K562 (cell line): ENCODE measurements around the gene ZNF514. TPM values are rescaled to one million over a fixed set of nuclear protein-coding genes. Genes with fewer than 3 reads are reported as not detected.

Experiments
- ATAC-seq: fragments of 200-7000 bp; cut with Tn5 transposase; 3 replicates; pipeline ENCODE4 v1.9.1; 2020; ENCODE audit warnings: moderate library complexity
- BruUV-seq: library from RNA; stranded (reverse); fragments of 400-500 nt; replicated peaks from 2 replicates; lab custom pipeline; 2021; lab: Mats Ljungman, UMichigan
- CTCF ChIA-PET: fragments of 300-600 bp; formaldehyde crosslinking; extraction: SDS; loops from one replicate; lab custom pipeline; 2021; ENCODE audit warnings: low intra/inter-chr PET ratio; lab: Yijun Ruan, JAX
- POLR2A ChIA-PET: fragments of 300-600, 350-650 bp; sonication (Branson Sonifier 250); formaldehyde crosslinking; extraction: SDS; loops from one replicate; lab custom pipeline; 2021; ENCODE audit warnings: antibody characterized with exemption, inconsistent platforms; lab: Yijun Ruan, JAX
- DNase-seq, 4 experiments: peaks; one replicate each; pipeline versions ENCODE4 v3.0.0 to v3.0.0-alpha.2; 2011 to 2018; ENCODE audit warnings: low spot score in 3 of 4, mixed read lengths in 3 of 4; ENCODE audit errors: extremely low read depth in 1 of 4
- FAIRE-seq: peaks from 2 replicates; lab custom pipeline; 2011; peaks lifted over from hg19 to GRCh38; lab: Jason Lieb, UNC
- H2AFZ ChIP-seq: 2 replicates; pipeline ENCODE4 v1.6.0; 2011; ENCODE audit warnings: low read depth, low read length, control low read depth, inconsistent platforms
- H3K27ac ChIP-seq: fragments of 200-600 bp; 3 replicates; pipeline ENCODE4 v1.8.0; 2011; ENCODE audit warnings: low read depth, mild to moderate bottlenecking, control low read depth, inconsistent platforms, low read length, moderate library complexity, mixed read lengths; ENCODE audit errors: extremely low read depth
- H3K27me3 ChIP-seq, 2 experiments: fragments of 300-600 bp in 1 of 2; 2 replicates in 1 of 2; 3 replicates in 1 of 2; pipeline versions ENCODE4 v1.6.0 to v1.8.0; 2011; ENCODE audit warnings: inconsistent platforms in 2 of 2, low read length in 2 of 2, mild to moderate bottlenecking in 1 of 2, mixed read lengths in 1 of 2, moderate library complexity in 1 of 2; ENCODE audit not compliant: control insufficient read depth in 2 of 2, insufficient read depth in 2 of 2
- H3K36me3 ChIP-seq: fragments of 300-600 bp; 3 replicates; pipeline ENCODE4 v1.8.0; 2011; ENCODE audit warnings: mild to moderate bottlenecking, low read length, inconsistent platforms; ENCODE audit not compliant: control insufficient read depth, insufficient read depth
- H3K4me1 ChIP-seq, 2 experiments: fragments of 200-600 bp in 1 of 2; replicated peaks in 1 of 2; 2 replicates in 1 of 2; 3 replicates in 1 of 2; pipeline versions ENCODE4 v1.5.1 to v1.8.0; 2011; ENCODE audit warnings: inconsistent platforms in 2 of 2, low read length in 2 of 2, mild to moderate bottlenecking in 1 of 2, mixed read lengths in 1 of 2, moderate library complexity in 1 of 2; ENCODE audit not compliant: control insufficient read depth in 2 of 2, insufficient read depth in 2 of 2
- H3K4me2 ChIP-seq: 2 replicates; pipeline ENCODE4 v1.6.1; 2011; ENCODE audit warnings: low read length, control low read depth, inconsistent platforms, mixed read lengths; ENCODE audit not compliant: insufficient read depth
- H3K4me3 ChIP-seq: fragments of 200-600 bp; sonication (generic), shearing (Covaris generic); 2 replicates; pipeline ENCODE4 v1.5.1; 2016; ENCODE audit warnings: control low read depth, inconsistent platforms
- H3K79me2 ChIP-seq: fragments of 200-600 bp; 3 replicates; pipeline ENCODE4 v1.8.0; 2011; ENCODE audit warnings: low read length, inconsistent platforms; ENCODE audit not compliant: control insufficient read depth, insufficient read depth
- H3K9ac ChIP-seq, 2 experiments: 2 replicates each; pipeline versions ENCODE4 v1.6.0 to v1.6.1; 2011; ENCODE audit warnings: low read depth in 2 of 2, low read length in 2 of 2, control low read depth in 1 of 2, inconsistent platforms in 1 of 2, mild to moderate bottlenecking in 1 of 2, mixed read lengths in 1 of 2; ENCODE audit not compliant: insufficient read depth in 1 of 2
- H3K9me1 ChIP-seq: one replicate; pipeline ENCODE4 v1.6.0; 2011; ENCODE audit warnings: inconsistent platforms, mild to moderate bottlenecking, low read length, moderate library complexity; ENCODE audit not compliant: control insufficient read depth, insufficient read depth
- H3K9me3 ChIP-seq: replicated peaks from 2 replicates; pipeline ENCODE4 v1.5.1; 2011; ENCODE audit warnings: low read depth, low read length, inconsistent platforms; ENCODE audit not compliant: control insufficient read depth, insufficient read depth
- H4K20me1 ChIP-seq: replicated peaks from 2 replicates; pipeline ENCODE4 v1.6.1; 2011; ENCODE audit warnings: low read length, inconsistent platforms, mixed read lengths; ENCODE audit not compliant: control insufficient read depth, insufficient read depth
- CEBPB ChIP-seq: fragments of 450-650 bp; IDR thresholded peaks from 2 replicates; pipeline ENCODE4 v1.6.1; 2016; ENCODE audit warnings: missing genetic modification characterization, missing compliant biosample characterization
- CEBPG ChIP-seq, 3 experiments: fragments of 200-800 bp in 1 of 3; sonication (Bioruptor generic) in 1 of 3; sonication (generic) in 1 of 3; formaldehyde crosslinking in 1 of 3; IDR thresholded peaks in 2 of 3; conservative IDR thresholded peaks in 1 of 3; 2 replicates each; pipeline versions ENCODE4 v1.6.1 to v1.8.0; 2016 to 2022; ENCODE audit warnings: missing compliant biosample characterization in 2 of 3, missing genetic modification characterization in 2 of 3, mild to moderate bottlenecking in 1 of 3, missing genetic modification reagents in 1 of 3
- HLTF ChIP-seq: fragments of 450-650 bp; IDR thresholded peaks from 2 replicates; pipeline ENCODE4 v1.6.1; 2016
- LARP7 ChIP-seq: fragments of 450-650 bp; IDR thresholded peaks from 2 replicates; pipeline ENCODE4 v1.6.1; 2016
- MAZ ChIP-seq, 2 experiments: fragments of 450-650 bp in 1 of 2; sonication (generic) in 1 of 2; formaldehyde crosslinking; IDR thresholded peaks in 1 of 2; conservative IDR thresholded peaks in 1 of 2; 2 replicates each; pipeline versions ENCODE4 v1.4.0 to v1.5.0; 2020; ENCODE audit warnings: mild to moderate bottlenecking in 1 of 2, missing genetic modification reagents in 1 of 2
- NONO ChIP-seq, 2 experiments: fragments of 200-400 bp in 1 of 2; fragments of 450-650 bp in 1 of 2; formaldehyde crosslinking in 1 of 2; IDR thresholded peaks; 2 replicates each; pipeline ENCODE4 v1.6.1; 2017; ENCODE audit warnings: low read depth in 2 of 2, mild to moderate bottlenecking in 2 of 2, moderate library complexity in 2 of 2, low read length in 1 of 2
- PHTF2 ChIP-seq: fragments of 250-450 bp; sonication (Bioruptor Pico); IDR thresholded peaks from 2 replicates; pipeline ENCODE4 v1.5.0; 2021; ENCODE audit warnings: mild to moderate bottlenecking
- TSC22D4 ChIP-seq: fragments of 450-650 bp; IDR thresholded peaks from 2 replicates; pipeline ENCODE4 v1.6.1; 2016; ENCODE audit warnings: missing genetic modification characterization, missing biosample characterization, control low read depth
- TSHZ1 ChIP-seq: fragments of 250-450 bp; sonication (Bioruptor Pico); IDR thresholded peaks from 2 replicates; pipeline ENCODE4 v1.4.0; 2020; ENCODE audit warnings: mild to moderate bottlenecking, moderate library complexity
- ZFPM2 ChIP-seq: fragments of 250-450 bp; sonication (Bioruptor Pico); IDR thresholded peaks from 2 replicates; pipeline ENCODE4 v1.5.1; 2022; ENCODE audit warnings: mild to moderate bottlenecking
- ZNF174 ChIP-seq: fragments of 250-450 bp; sonication (Bioruptor Pico); IDR thresholded peaks from 2 replicates; pipeline ENCODE4 v1.4.0; 2020; ENCODE audit warnings: mild to moderate bottlenecking
- ZNF324 ChIP-seq: fragments of 250-450 bp; sonication (Bioruptor Pico); IDR thresholded peaks from 2 replicates; pipeline ENCODE4 v1.4.0; 2020; ENCODE audit warnings: mild to moderate bottlenecking
- ZNF717 ChIP-seq: fragments of 250-450 bp; sonication (Bioruptor Pico); IDR thresholded peaks from 2 replicates; pipeline ENCODE4 v1.5.0; 2021
- WGBS: fragments of 100-300 bp; shearing (Covaris generic); methylation state at CpG from one replicate; pipeline ENCODE4 v1.1.6; 2016; ENCODE audit warnings: low coverage, mixed read lengths; ENCODE audit not compliant: insufficient coverage; ENCODE audit errors: missing lambda C conversion rate; 5-methylcytosine and 5-hydroxymethylcytosine counted together
- in situ Hi-C: fragments of 300-500 bp; cut with MboI; formaldehyde crosslinking; loops from 4 replicates; pipeline ENCODE4 v1.15.0; 2018; ENCODE audit warnings: inconsistent platforms, mixed read lengths
- intact Hi-C: fragments of 100-400 bp; cut with micrococcal nuclease; formaldehyde crosslinking; loops from 2 replicates; pipeline ENCODE4 v1.14.2; 2022
- polyA plus RNA-seq, 8 experiments: library from polyadenylated mRNA; depleted of rRNA in 4 of 8; stranded (reverse) in 5 of 8; unstranded in 3 of 8; fragments of >200 nt; fragmentation: Nextera tagmentation in 2 of 8; fragmentation: Illumina TruSeq in 1 of 8; extraction: Ambion mirVana in 2 of 8; extraction: Trizol in 1 of 8; gene quantifications; 2 replicates each; pipeline versions ENCODE4 v1.2.1 to v1.2.3, GENCODE V29; 2011 to 2014; ENCODE audit warnings: inconsistent platforms in 1 of 8, missing spikeins in 1 of 8
- total RNA-seq, 7 experiments: library from RNA; depleted of rRNA in 6 of 7; stranded (reverse); fragments of >200 nt in 6 of 7; fragmentation: Illumina TruSeq in 2 of 7; extraction: Trizol in 2 of 7; gene quantifications; 2 replicates each; pipeline versions ENCODE4 v1.2.1 to v1.2.3, GENCODE V29; 2011 to 2021; ENCODE audit warnings: low replicate concordance in 1 of 7

Gene ZNF514
- total and polyA plus RNA-seq, 9 of the 15 experiments (the other 6 are each of a cell fraction or from before 2014, with no cell fraction given): 7.5 to 17.7 (median 11.4) TPM

GRCh38 chr2:95185973-95186372 lies 26.3 kb upstream of the ZNF514 start:
- FAIRE-seq (peak; percentile 64), ATAC-seq (no peak)
- in situ Hi-C loops: no loop called here
- Histone ChIP-seq H3K4me3 (no peak overlapping the region), H3K9me3 (no peaks in the 10 kb centered on the region), H4K20me1 (no peaks in the 10 kb centered on the region), H3K4me1 (no peaks in the 10 kb centered on the region)
- CTCF ChIA-PET: no interaction called here
- no TSS peak for BruUV-seq
- TF ChIP-seq CEBPG (CRISPR knock-in tag; IDR thresholded peaks at IDR 0.05): no peak
- TF ChIP-seq CEBPG (tag; conservative IDR thresholded peaks at IDR 0.05 in 1 of 2, IDR thresholded peaks at IDR 0.05 in 1 of 2): peak; percentile 15 to 70; a peak in 2 of 4 replicates
- no peak for TF ChIP-seq ZNF174
- TF ChIP-seq CEBPB (tag): peak; percentile 70
- no peak for TF ChIP-seq TSC22D4 (tag)
- TF ChIP-seq, all 486 proteins: peak for 2
- intact Hi-C loops: no loop called here
- no peak overlapping the region for H2AFZ ChIP-seq
- DNase-seq: no peak
- POLR2A ChIA-PET: no interaction called here
- H3K79me2 ChIP-seq: no peaks in the 10 kb centered on the region
- H3K27me3 ChIP-seq: peaks cover 0 to 3% of the 10 kb centered on the region in 2 experiments; a peak in 2 of 5 replicates
- 0% methylated on average over 2 of the region's 2 CpGs for WGBS
- H3K9me1 ChIP-seq: no peaks in the 10 kb centered on the region
- H3K4me2 ChIP-seq: no peak overlapping the region
- H3K27ac ChIP-seq: no peak overlapping the region
- H3K9ac ChIP-seq: no peak overlapping the region
- peaks cover 16% of the 10 kb centered on the region; the same call in 2 of the 3 replicates for H3K36me3 ChIP-seq

DNA sequence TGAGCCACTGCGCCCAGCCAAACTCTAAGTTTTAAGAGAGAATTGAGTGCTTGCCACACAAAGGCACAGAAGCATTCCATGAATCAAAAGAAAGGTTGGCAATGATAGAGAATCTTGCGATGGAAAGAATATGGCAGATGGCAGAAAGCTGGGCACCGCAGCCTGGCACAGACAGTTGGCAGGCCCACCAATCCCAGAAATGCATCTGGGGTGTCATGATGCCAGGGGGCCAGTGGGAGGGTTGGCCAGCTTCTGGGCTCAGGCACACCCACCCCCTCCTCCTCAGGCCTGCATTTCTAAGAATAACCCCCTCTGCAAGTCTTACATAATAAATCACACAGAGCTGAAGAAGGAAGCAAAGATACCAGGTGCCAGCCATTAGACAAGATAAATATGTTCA lies 25.5 kb upstream of the ZNF514 start:
- CTCF ChIA-PET: no interaction called here
- DNase-seq (no peak), FAIRE-seq (no peak), ATAC-seq (no peak)
- no peak overlapping the region for H3K4me2 ChIP-seq
- no peaks in the 10 kb centered on the region for H3K9me1 ChIP-seq
- no TSS peak for BruUV-seq
- H3K36me3 ChIP-seq: peaks cover 20% of the 10 kb centered on the region; the same call in 2 of the 3 replicates
- H3K4me3 ChIP-seq: no peak overlapping the region
- no peaks in the 10 kb centered on the region for H3K79me2 ChIP-seq
- H4K20me1 ChIP-seq: no peaks in the 10 kb centered on the region
- intact Hi-C loops: no loop called here
- in situ Hi-C loops: no loop called here
- 59% methylated on average over 3 of the region's 3 CpGs for WGBS
- POLR2A ChIA-PET: no interaction called here
- H2AFZ ChIP-seq: no peak overlapping the region
- H3K27me3 ChIP-seq: no peaks in the 10 kb centered on the region; a peak in 2 of 5 replicates
- no peak overlapping the region for H3K9ac ChIP-seq
- no peaks in the 10 kb centered on the region for H3K4me1 ChIP-seq
- no peaks in the 10 kb centered on the region for H3K9me3 ChIP-seq
- H3K27ac ChIP-seq: no peak overlapping the region
- TF ChIP-seq TSHZ1 (no peak), HLTF (no peak), PHTF2 (CRISPR knock-in tag) (no peak), ZNF324 (CRISPR knock-in tag) (no peak), LARP7 (no peak), MAZ (CRISPR knock-in tag; conservative IDR thresholded peaks at IDR 0.05 in 1 of 2, IDR thresholded peaks at IDR 0.05 in 1 of 2) (no peak), NONO (IDR thresholded peaks at IDR 0.05; ENCODE audit: low read depth in 2 of 2, low read length in 1 of 2) (no peak), ZNF717 (CRISPR knock-in tag) (no peak), ZFPM2 (CRISPR knock-in tag) (no peak)
